Measurements from ENCODE around the gene NFKB1.

GRCh38 chr4:102598086-102598761 lies 97.1 kb downstream of the NFKB1 start:
- TF ChIP-seq CTCF (IDR thresholded peaks at IDR 0.05), result no peak
- TF ChIP-seq POLR2AphosphoS5 (IDR thresholded peaks at IDR 0.05), result no peak
- TF ChIP-seq POLR2A (IDR thresholded peaks at IDR 0.05; ENCODE audit: low read depth), result no peak

All from esophagus muscularis mucosa (tissue), 3 donors.